HEK293 (cell line): ENCODE data around the gene SCFD2.

Source experiments
- CTCF ChIA-PET: fragments of 350-600 bp; formaldehyde crosslinking; extraction: SDS; loops from one replicate; lab custom pipeline; 2021; ENCODE audit warnings: antibody characterized with exemption; lab: Yijun Ruan, JAX
- POLR2A ChIA-PET: fragments of 300-600 bp; formaldehyde crosslinking; extraction: SDS; loops from one replicate; lab custom pipeline; 2020; ENCODE audit warnings: antibody characterized with exemption, inconsistent platforms; lab: Yijun Ruan, JAX
- H3K27ac ChIP-seq: fragments of 200-500 bp; sonication (Bioruptor generic); 2 replicates; pipeline ENCODE4 v1.5.1; 2014; ENCODE audit warnings: low read depth, low read length, control low read depth, inconsistent platforms; ENCODE audit errors: extremely low read depth
- H3K36me3 ChIP-seq, 2 experiments: fragments of 200-500 bp in 1 of 2; sonication (Bioruptor generic) in 1 of 2; 1 replicate in 1 of 2; 2 replicates in 1 of 2; pipeline ENCODE4 v1.5.1; 2014 to 2017; ENCODE audit warnings: inconsistent platforms in 2 of 2, low read length in 2 of 2; ENCODE audit not compliant: control insufficient read depth in 2 of 2, insufficient read depth in 1 of 2
- H3K4me1 ChIP-seq: fragments of 200-500 bp; sonication (Bioruptor generic); 2 replicates; pipeline ENCODE4 v1.5.1; 2014; ENCODE audit warnings: mild to moderate bottlenecking, low read length, inconsistent platforms; ENCODE audit not compliant: control insufficient read depth, insufficient read depth
- H3K4me3 ChIP-seq: 2 replicates; pipeline ENCODE4 v1.5.1; 2011; ENCODE audit warnings: low read depth, mild to moderate bottlenecking, control low read depth, low read length, moderate library complexity
- H3K9me3 ChIP-seq: fragments of 200-500 bp; sonication (Bioruptor generic); 2 replicates; pipeline ENCODE4 v1.5.1; 2014; ENCODE audit warnings: low read depth, low read length, inconsistent platforms; ENCODE audit not compliant: control insufficient read depth, insufficient read depth
- HOXA7 ChIP-seq: sonication (generic); formaldehyde crosslinking; IDR thresholded peaks from 2 replicates; pipeline ENCODE4 v1.8.1; 2022; ENCODE audit warnings: missing genetic modification reagents, borderline replicate concordance
- HOXD13 ChIP-seq: sonication (generic); formaldehyde crosslinking; IDR thresholded peaks from 2 replicates; pipeline ENCODE4 v1.8.0; 2022; ENCODE audit warnings: missing genetic modification reagents, borderline replicate concordance
- IKZF3 ChIP-seq: fragments of 450-650 bp; IDR thresholded peaks from 2 replicates; pipeline ENCODE4 v1.5.0; 2018; ENCODE audit warnings: missing biosample characterization, mild to moderate bottlenecking, missing genetic modification characterization, moderate library complexity
- KLF7 ChIP-seq: fragments of 450-650 bp; formaldehyde crosslinking; IDR thresholded peaks from 2 replicates; pipeline ENCODE4 v1.5.1; 2016; ENCODE audit warnings: missing biosample characterization, missing genetic modification characterization, borderline replicate concordance
- MZF1 ChIP-seq: fragments of 450-650 bp; formaldehyde crosslinking; IDR thresholded peaks from 2 replicates; pipeline ENCODE4 v1.5.1; 2017; ENCODE audit warnings: missing biosample characterization, missing genetic modification characterization, borderline replicate concordance
- PRDM1 ChIP-seq: fragments of 450-650 bp; formaldehyde crosslinking; IDR thresholded peaks from 2 replicates; pipeline ENCODE4; 2016; ENCODE audit warnings: missing biosample characterization, missing genetic modification characterization
- REPIN1 ChIP-seq: fragments of 450-650 bp; formaldehyde crosslinking; IDR thresholded peaks from 2 replicates; pipeline ENCODE4 v1.5.1; 2017; ENCODE audit warnings: missing biosample characterization, missing genetic modification characterization, low read depth
- ZBTB1 ChIP-seq: fragments of 450-650 bp; formaldehyde crosslinking; IDR thresholded peaks from 2 replicates; pipeline ENCODE4 v1.5.1; 2016; ENCODE audit warnings: missing biosample characterization, missing genetic modification characterization
- ZEB2 ChIP-seq: fragments of 450-650 bp; formaldehyde crosslinking; IDR thresholded peaks from 2 replicates; pipeline ENCODE4 v1.5.1; 2016; ENCODE audit warnings: missing biosample characterization, missing genetic modification characterization
- ZFP37 ChIP-seq: fragments of 450-650 bp; formaldehyde crosslinking; IDR thresholded peaks from 2 replicates; pipeline ENCODE4 v1.5.1; 2016; ENCODE audit warnings: missing biosample characterization, missing genetic modification characterization
- ZFP41 ChIP-seq: fragments of 450-650 bp; formaldehyde crosslinking; IDR thresholded peaks from 2 replicates; pipeline ENCODE4 v1.5.1; 2016; ENCODE audit warnings: missing biosample characterization, missing genetic modification characterization, borderline replicate concordance
- ZNF16 ChIP-seq: fragments of 450-650 bp; formaldehyde crosslinking; IDR thresholded peaks from 2 replicates; pipeline ENCODE4 v1.5.1; 2016; ENCODE audit warnings: low read depth, missing biosample characterization, missing genetic modification characterization
- ZNF341 ChIP-seq: fragments of 450-650 bp; formaldehyde crosslinking; IDR thresholded peaks from 2 replicates; pipeline ENCODE4; 2016; ENCODE audit warnings: low read depth, missing biosample characterization, missing genetic modification characterization
- ZNF350 ChIP-seq: fragments of 450-650 bp; formaldehyde crosslinking; IDR thresholded peaks from 2 replicates; pipeline ENCODE4 v1.5.0; 2017; ENCODE audit warnings: missing biosample characterization, mild to moderate bottlenecking, missing genetic modification characterization
- ZNF391 ChIP-seq: fragments of 450-650 bp; formaldehyde crosslinking; IDR thresholded peaks from 2 replicates; pipeline ENCODE4 v1.5.1; 2016; ENCODE audit warnings: low read depth, missing biosample characterization, missing genetic modification characterization, borderline replicate concordance
- ZNF423 ChIP-seq: fragments of 450-650 bp; formaldehyde crosslinking; IDR thresholded peaks from 2 replicates; pipeline ENCODE4 v1.5.1; 2016; ENCODE audit warnings: missing biosample characterization, missing genetic modification characterization
- ZNF521 ChIP-seq: fragments of 450-650 bp; formaldehyde crosslinking; IDR thresholded peaks from 2 replicates; pipeline ENCODE4 v1.5.1; 2017; ENCODE audit warnings: missing biosample characterization, mild to moderate bottlenecking, missing genetic modification characterization
- ZNF776 ChIP-seq: fragments of 450-650 bp; formaldehyde crosslinking; IDR thresholded peaks from 2 replicates; pipeline ENCODE4 v1.5.0; 2017; ENCODE audit warnings: missing biosample characterization, missing genetic modification characterization, borderline replicate concordance
- ZSCAN23 ChIP-seq: fragments of 450-650 bp; formaldehyde crosslinking; IDR thresholded peaks from 2 replicates; pipeline ENCODE4 v1.5.1; 2016; ENCODE audit warnings: missing biosample characterization, missing genetic modification characterization
- ZXDB ChIP-seq: fragments of 450-650 bp; formaldehyde crosslinking; IDR thresholded peaks from 2 replicates; pipeline ENCODE4 v1.5.1; 2016; ENCODE audit warnings: missing biosample characterization, missing genetic modification characterization
- TF ChIP-seq, protein P1 (sequence below): fragments of 450-650 bp; formaldehyde crosslinking; IDR thresholded peaks from 2 replicates; pipeline ENCODE4 v1.5.1; 2017; ENCODE audit warnings: missing biosample characterization, missing genetic modification characterization
- TF ChIP-seq, protein P2 (sequence below): fragments of 450-650 bp; formaldehyde crosslinking; IDR thresholded peaks from 2 replicates; pipeline ENCODE4 v1.5.1; 2016; ENCODE audit warnings: missing biosample characterization, missing genetic modification characterization, low read depth
- TF ChIP-seq, protein P3 (sequence below): fragments of 450-650 bp; formaldehyde crosslinking; IDR thresholded peaks from 2 replicates; pipeline ENCODE4 v1.5.1; 2016; ENCODE audit warnings: missing biosample characterization, missing genetic modification characterization
- TF ChIP-seq, protein P4 (sequence below): fragments of 450-650 bp; formaldehyde crosslinking; IDR thresholded peaks from 2 replicates; pipeline ENCODE4 v1.5.1; 2016; ENCODE audit warnings: missing biosample characterization, missing genetic modification characterization
- TF ChIP-seq, protein P5 (sequence below): fragments of 450-650 bp; formaldehyde crosslinking; IDR thresholded peaks from 2 replicates; pipeline ENCODE4 v1.5.1; 2017; ENCODE audit warnings: missing biosample characterization, missing genetic modification characterization

SCFD2 gene

DNA sequence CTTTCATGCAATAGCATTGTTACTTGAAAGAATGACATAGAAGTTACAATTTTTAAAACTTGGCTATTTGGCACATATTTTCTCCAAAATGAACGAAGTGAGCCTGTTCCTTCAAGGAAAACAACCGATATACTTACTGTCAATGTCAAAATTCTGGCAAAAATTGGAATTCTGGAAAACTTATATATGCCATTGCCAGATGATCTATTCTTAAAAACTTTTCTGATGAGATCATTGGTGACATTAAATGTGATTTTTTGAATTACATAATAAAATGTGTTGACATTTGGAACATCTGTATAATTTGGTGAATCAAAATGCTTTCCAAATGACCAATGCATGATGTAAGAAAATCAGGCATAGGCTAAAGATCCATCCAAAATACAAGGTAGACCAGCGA lies 209.0 kb downstream of the SCFD2 start (continued):
- TF ChIP-seq ZFP41 (tag by site-specific recombination), result no peak
- TF ChIP-seq PRDM1, result no peak
- TF ChIP-seq ZNF423 (tag by site-specific recombination), result no peak
- no peak for TF ChIP-seq ZNF391 (tag by site-specific recombination)
- TF ChIP-seq ZNF776 (tag by site-specific recombination), result no peak
- no peak for TF ChIP-seq ZNF341 (tag by site-specific recombination)

DNA sequence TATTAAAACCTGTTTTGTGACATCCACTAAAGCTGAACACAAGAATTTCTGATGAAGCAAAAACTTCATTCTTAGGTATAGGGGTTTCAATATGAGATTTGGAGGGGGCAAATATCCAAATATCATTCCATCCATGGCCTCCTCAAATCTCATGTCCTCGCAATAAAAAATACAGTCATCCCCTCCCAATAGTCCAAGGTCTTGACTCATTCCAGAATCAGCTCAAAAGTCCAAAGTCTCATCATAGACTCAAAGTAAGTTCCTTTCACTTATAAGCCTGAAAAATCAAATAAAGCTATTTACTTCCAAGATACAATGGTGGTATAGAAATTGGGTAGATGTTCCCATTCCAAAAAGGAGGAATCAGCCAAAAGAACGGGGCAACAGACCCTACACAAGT lies 213.4 kb downstream of the SCFD2 start:
- Histone ChIP-seq H3K9me3 (no peaks in the 10 kb centered on the region), H3K4me1 (no peaks in the 10 kb centered on the region; the same call in 1 of the 2 replicates), H3K4me3 (no peak overlapping the region), H3K36me3 (no peaks in the 10 kb centered on the region), H3K27ac (no peak overlapping the region)
- no peak for TF ChIP-seq ZNF521 (tag by site-specific recombination)
- TF ChIP-seq ZNF350 (tag by site-specific recombination), result no peak
- TF ChIP-seq, protein P1, sequence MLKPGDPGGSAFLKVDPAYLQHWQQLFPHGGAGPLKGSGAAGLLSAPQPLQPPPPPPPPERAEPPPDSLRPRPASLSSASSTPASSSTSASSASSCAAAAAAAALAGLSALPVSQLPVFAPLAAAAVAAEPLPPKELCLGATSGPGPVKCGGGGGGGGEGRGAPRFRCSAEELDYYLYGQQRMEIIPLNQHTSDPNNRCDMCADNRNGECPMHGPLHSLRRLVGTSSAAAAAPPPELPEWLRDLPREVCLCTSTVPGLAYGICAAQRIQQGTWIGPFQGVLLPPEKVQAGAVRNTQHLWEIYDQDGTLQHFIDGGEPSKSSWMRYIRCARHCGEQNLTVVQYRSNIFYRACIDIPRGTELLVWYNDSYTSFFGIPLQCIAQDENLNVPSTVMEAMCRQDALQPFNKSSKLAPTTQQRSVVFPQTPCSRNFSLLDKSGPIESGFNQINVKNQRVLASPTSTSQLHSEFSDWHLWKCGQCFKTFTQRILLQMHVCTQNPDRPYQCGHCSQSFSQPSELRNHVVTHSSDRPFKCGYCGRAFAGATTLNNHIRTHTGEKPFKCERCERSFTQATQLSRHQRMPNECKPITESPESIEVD, result no peak
- TF ChIP-seq, protein P2, sequence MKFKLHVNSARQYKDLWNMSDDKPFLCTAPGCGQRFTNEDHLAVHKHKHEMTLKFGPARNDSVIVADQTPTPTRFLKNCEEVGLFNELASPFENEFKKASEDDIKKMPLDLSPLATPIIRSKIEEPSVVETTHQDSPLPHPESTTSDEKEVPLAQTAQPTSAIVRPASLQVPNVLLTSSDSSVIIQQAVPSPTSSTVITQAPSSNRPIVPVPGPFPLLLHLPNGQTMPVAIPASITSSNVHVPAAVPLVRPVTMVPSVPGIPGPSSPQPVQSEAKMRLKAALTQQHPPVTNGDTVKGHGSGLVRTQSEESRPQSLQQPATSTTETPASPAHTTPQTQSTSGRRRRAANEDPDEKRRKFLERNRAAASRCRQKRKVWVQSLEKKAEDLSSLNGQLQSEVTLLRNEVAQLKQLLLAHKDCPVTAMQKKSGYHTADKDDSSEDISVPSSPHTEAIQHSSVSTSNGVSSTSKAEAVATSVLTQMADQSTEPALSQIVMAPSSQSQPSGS (tag by site-specific recombination), result no peak
- TF ChIP-seq, protein P3, sequence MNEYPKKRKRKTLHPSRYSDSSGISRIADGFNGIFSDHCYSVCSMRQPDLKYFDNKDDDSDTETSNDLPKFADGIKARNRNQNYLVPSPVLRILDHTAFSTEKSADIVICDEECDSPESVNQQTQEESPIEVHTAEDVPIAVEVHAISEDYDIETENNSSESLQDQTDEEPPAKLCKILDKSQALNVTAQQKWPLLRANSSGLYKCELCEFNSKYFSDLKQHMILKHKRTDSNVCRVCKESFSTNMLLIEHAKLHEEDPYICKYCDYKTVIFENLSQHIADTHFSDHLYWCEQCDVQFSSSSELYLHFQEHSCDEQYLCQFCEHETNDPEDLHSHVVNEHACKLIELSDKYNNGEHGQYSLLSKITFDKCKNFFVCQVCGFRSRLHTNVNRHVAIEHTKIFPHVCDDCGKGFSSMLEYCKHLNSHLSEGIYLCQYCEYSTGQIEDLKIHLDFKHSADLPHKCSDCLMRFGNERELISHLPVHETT (tag by site-specific recombination), result no peak
- TF ChIP-seq, protein P4, sequence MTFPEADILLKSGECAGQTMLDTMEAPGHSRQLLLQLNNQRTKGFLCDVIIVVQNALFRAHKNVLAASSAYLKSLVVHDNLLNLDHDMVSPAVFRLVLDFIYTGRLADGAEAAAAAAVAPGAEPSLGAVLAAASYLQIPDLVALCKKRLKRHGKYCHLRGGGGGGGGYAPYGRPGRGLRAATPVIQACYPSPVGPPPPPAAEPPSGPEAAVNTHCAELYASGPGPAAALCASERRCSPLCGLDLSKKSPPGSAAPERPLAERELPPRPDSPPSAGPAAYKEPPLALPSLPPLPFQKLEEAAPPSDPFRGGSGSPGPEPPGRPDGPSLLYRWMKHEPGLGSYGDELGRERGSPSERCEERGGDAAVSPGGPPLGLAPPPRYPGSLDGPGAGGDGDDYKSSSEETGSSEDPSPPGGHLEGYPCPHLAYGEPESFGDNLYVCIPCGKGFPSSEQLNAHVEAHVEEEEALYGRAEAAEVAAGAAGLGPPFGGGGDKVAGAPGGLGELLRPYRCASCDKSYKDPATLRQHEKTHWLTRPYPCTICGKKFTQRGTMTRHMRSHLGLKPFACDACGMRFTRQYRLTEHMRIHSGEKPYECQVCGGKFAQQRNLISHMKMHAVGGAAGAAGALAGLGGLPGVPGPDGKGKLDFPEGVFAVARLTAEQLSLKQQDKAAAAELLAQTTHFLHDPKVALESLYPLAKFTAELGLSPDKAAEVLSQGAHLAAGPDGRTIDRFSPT (tag by site-specific recombination), result no peak
- TF ChIP-seq ZNF423 (tag by site-specific recombination), result no peak
- no peak for TF ChIP-seq ZEB2 (tag by site-specific recombination)
- TF ChIP-seq ZFP37 (tag by site-specific recombination), result no peak
- no peak for TF ChIP-seq REPIN1 (tag by site-specific recombination)
- TF ChIP-seq ZSCAN23 (tag by site-specific recombination), result no peak
- TF ChIP-seq MZF1 (tag by site-specific recombination), result no peak
- TF ChIP-seq, protein P5, sequence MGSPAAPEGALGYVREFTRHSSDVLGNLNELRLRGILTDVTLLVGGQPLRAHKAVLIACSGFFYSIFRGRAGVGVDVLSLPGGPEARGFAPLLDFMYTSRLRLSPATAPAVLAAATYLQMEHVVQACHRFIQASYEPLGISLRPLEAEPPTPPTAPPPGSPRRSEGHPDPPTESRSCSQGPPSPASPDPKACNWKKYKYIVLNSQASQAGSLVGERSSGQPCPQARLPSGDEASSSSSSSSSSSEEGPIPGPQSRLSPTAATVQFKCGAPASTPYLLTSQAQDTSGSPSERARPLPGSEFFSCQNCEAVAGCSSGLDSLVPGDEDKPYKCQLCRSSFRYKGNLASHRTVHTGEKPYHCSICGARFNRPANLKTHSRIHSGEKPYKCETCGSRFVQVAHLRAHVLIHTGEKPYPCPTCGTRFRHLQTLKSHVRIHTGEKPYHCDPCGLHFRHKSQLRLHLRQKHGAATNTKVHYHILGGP (tag by site-specific recombination), result no peak
- TF ChIP-seq HOXA7 (CRISPR knock-in tag), result no peak
- TF ChIP-seq ZNF16 (tag by site-specific recombination), result no peak
- TF ChIP-seq KLF7 (tag by site-specific recombination), result no peak
- TF ChIP-seq IKZF3 (tag by site-specific recombination), result no peak
- no peak for TF ChIP-seq HOXD13 (CRISPR knock-in tag)
- no peak for TF ChIP-seq ZBTB1 (tag by site-specific recombination)
- no peak for TF ChIP-seq ZXDB (tag by site-specific recombination)
- ChIA-PET POLR2A (no interaction called here), CTCF (no interaction called here)
